HG02870 (cell line): ENCODE measurements around the gene REXO2.

ENCODE experiments used
- ATAC-seq: cut with Tn5 transposase; IDR thresholded peaks from one replicate; pipeline ENCODE4 v1.9.1; 2021; ENCODE audit warnings: mild to moderate bottlenecking, moderate library complexity; ENCODE audit not compliant: unreplicated experiment

The REXO2 gene

GRCh38 chr11:114439229-114440120 lies at the start of gene REXO2:
Gene REXO2 (plus strand): TSS chr11:114439467. CDS start chr11:114439529, 62 bp downstream.
- peak; percentile 97 for ATAC-seq

- ATAC-seq: no peak
These were observed 46.3 kb upstream of the REXO2 start for GRCh38 chr11:114392735-114393667.

- no peak for ATAC-seq
These were observed 43.5 kb upstream of the REXO2 start for GRCh38 chr11:114395736-114396135.

GRCh38 chr11:114396916-114397315 lies 42.4 kb upstream of the REXO2 start:
- ATAC-seq: no peak

- no peak for ATAC-seq
These were observed 41.8 kb upstream of the REXO2 start for GRCh38 chr11:114397349-114397982.

- no peak for ATAC-seq
These were observed 40.9 kb upstream of the REXO2 start for GRCh38 chr11:114398303-114398920.

- ATAC-seq: no peak
These were observed 39.6 kb upstream of the REXO2 start for GRCh38 chr11:114399490-114400215.

GRCh38 chr11:114400216-114400914 lies 38.9 kb upstream of the REXO2 start, which contains the start of the genes C11orf71 and RBM7:
Gene C11orf71 (minus strand): TSS chr11:114400511. CDS start chr11:114400331, 180 bp downstream.
Gene RBM7 (plus strand): TSS chr11:114400666. CDS start chr11:114400672, 6 bp downstream.
- peak; percentile 92 for ATAC-seq

GRCh38 chr11:114400915-114401223 lies 38.4 kb upstream of the REXO2 start:
- no peak for ATAC-seq

- no peak for ATAC-seq
These were observed 38.0 kb upstream of the REXO2 start for GRCh38 chr11:114401311-114401710.

GRCh38 chr11:114412946-114413345 lies 26.3 kb upstream of the REXO2 start:
- ATAC-seq: no peak

- ATAC-seq: no peak
These were observed 25.3 kb upstream of the REXO2 start for GRCh38 chr11:114413958-114414357.

GRCh38 chr11:114416441-114416961 lies 22.8 kb upstream of the REXO2 start:
- ATAC-seq: no peak

GRCh38 chr11:114426280-114426679 lies 13.0 kb upstream of the REXO2 start:
- no peak for ATAC-seq

- ATAC-seq: no peak
These were observed 9.0 kb upstream of the REXO2 start for GRCh38 chr11:114430290-114430689.

- ATAC-seq: no peak
These were observed 6.4 kb upstream of the REXO2 start for GRCh38 chr11:114432893-114433292.

- no peak for ATAC-seq
These were observed 5.9 kb upstream of the REXO2 start for GRCh38 chr11:114433376-114433775.

- ATAC-seq: no peak
These were observed 964 bp upstream of the REXO2 start for GRCh38 chr11:114438303-114438702.
